GM21515 (cell line): Measurements from ENCODE around the gene MEF2D.

Experiments
- ATAC-seq: cut with Tn5 transposase; IDR thresholded peaks from one replicate; pipeline ENCODE4 v1.9.1; 2021; ENCODE audit not compliant: unreplicated experiment

The MEF2D gene

GRCh38 chr1:156430866-156431265 is 69.7 kb downstream of the MEF2D start:
- ATAC-seq: no peak

GRCh38 chr1:156430303-156430702 is 70.3 kb downstream of the MEF2D start:
- ATAC-seq: no peak

GRCh38 chr1:156429313-156430060 is 71.1 kb downstream of the MEF2D start:
- no peak for ATAC-seq

GRCh38 chr1:156428746-156429288 is 71.8 kb downstream of the MEF2D start:
- ATAC-seq: no peak

GRCh38 chr1:156427957-156428356 is 72.6 kb downstream of the MEF2D start:
- no peak for ATAC-seq

- no peak for ATAC-seq
Measured at GRCh38 chr1:156425943-156426342, 74.6 kb downstream of the MEF2D start.

- no peak for ATAC-seq
Measured at GRCh38 chr1:156424806-156425432, 75.7 kb downstream of the MEF2D start.

GRCh38 chr1:156423422-156424352 is 76.9 kb downstream of the MEF2D start:
- ATAC-seq: no peak

- ATAC-seq: no peak
Measured at GRCh38 chr1:156422602-156423091, 77.9 kb downstream of the MEF2D start.

- no peak for ATAC-seq
Measured at GRCh38 chr1:156421939-156422601, 78.5 kb downstream of the MEF2D start.

GRCh38 chr1:156421062-156421938 is 79.3 kb downstream of the MEF2D start:
- peak; percentile 72 for ATAC-seq

- no peak for ATAC-seq
Measured at GRCh38 chr1:156420205-156421061, 80.1 kb downstream of the MEF2D start.

GRCh38 chr1:156419854-156420204 is 80.7 kb downstream of the MEF2D start:
- ATAC-seq: no peak

GRCh38 chr1:156418416-156419070 is 82.0 kb downstream of the MEF2D start:
- ATAC-seq: no peak

GRCh38 chr1:156417401-156418020 is 83.1 kb downstream of the MEF2D start:
- ATAC-seq: no peak

GRCh38 chr1:156416993-156417392 is 83.6 kb downstream of the MEF2D start:
- ATAC-seq: no peak

GRCh38 chr1:156414461-156415064 is 86.0 kb downstream of the MEF2D start:
- ATAC-seq: no peak
